ENCODE results near the gene KHDC4.
"Not testable (repeated sequence)": the region's sequence is repeated elsewhere in the genome, so short reads cannot be mapped to it uniquely, and the experiment has no call there.

Gene KHDC4

GRCh38 chr1:155920717-155921116 lies 13.5 kb downstream of the KHDC4 start:
- Mint-ChIP-seq H3K27me3 (no peaks in the 10 kb centered on the region), H3K9me3 (no peaks in the 10 kb centered on the region), H3K27ac (no peak overlapping the region), H3K4me3 (no peak overlapping the region), H3K36me3 (peaks cover 60% of the 10 kb centered on the region), H3K4me1 (peaks cover 2% of the 10 kb centered on the region)
- CTCF ChIA-PET: interaction anchor here (1.1 to 1.2 kb wide), 2 partner anchors 45 to 69 kb away, joined by 4 to 5 read pairs; no protein-coding TSS in a partner anchor
- no peak for DNase-seq

DNA sequence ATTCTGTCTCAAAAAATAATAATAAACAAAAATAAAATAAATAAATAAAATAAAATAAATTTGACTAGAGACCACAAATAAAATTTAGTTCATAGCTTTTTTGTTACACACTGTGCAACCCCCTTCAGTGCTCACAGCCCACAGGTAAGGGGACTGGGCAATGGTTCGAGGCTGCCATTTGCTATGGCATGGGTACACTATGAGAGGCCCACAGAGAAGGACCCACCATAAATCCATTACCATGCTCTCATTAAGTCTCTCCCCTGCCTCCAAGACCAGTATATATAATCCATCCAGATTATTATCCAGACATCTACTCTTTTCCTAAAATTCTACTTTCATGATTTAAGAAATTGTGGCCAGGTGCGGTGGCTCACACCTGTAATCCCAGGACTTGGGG lies 14.4 kb downstream of the KHDC4 start:
- H3K36me3 Mint-ChIP-seq: peaks cover 63% of the 10 kb centered on the region
- no peaks in the 10 kb centered on the region for H3K9me3 Mint-ChIP-seq
- H3K4me3 Mint-ChIP-seq: no peak overlapping the region
- CTCF ChIA-PET: interaction anchor here (1.2 kb wide), 1 partner anchor 46 kb away, joined by 4 read pairs; no protein-coding TSS in a partner anchor
- DNase-seq: no peak
- H3K27ac Mint-ChIP-seq: no peak overlapping the region
- H3K4me1 Mint-ChIP-seq: peaks cover 2% of the 10 kb centered on the region
- no peaks in the 10 kb centered on the region for H3K27me3 Mint-ChIP-seq

- H3K27ac Mint-ChIP-seq: no peak overlapping the region
These were observed 15.6 kb downstream of the KHDC4 start for GRCh38 chr1:155918660-155919059.

DNA sequence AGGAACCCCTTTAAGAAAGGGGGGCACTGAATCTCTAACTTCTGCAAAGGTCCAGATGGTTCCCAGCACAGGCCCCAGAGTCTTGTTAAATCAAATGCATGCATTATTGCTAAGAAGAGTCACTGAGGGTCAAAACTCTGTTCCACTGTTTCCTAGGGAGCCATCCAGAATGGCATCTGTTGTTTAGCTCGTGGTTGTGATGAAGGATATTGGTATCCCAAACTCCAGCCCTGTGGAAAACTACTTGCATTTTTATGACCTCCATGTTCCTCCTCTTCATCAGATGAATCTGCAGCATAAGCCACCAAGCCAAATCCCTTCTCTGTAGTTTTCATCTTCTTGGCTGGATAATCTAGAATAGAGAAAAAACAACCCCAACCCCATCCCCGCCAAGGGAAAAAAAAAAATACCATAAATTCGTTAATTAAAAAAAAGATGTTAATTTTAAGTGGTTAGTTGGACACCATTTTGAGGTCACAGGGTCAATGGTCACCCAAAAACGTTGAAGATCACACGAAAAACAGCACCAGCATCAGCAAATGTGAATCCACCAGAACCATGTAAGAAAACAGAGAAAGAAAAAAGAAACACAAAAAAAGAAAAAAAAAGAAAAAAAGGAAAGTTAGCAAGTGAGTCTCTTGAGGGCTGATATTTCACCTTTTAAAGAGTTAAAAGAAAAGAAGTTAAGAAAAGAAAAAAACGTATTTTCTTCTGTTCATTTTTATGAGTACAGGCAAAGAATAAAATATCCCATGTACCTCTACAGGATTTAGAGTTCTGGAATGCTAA lies 20.1 kb downstream of the KHDC4 start:
- H3K27ac Mint-ChIP-seq: no peak overlapping the region
- CTCF ChIA-PET: no interaction called here
- peaks cover 65% of the 10 kb centered on the region for H3K36me3 Mint-ChIP-seq
- no peak overlapping the region for H3K4me3 Mint-ChIP-seq
- H3K9me3 Mint-ChIP-seq: no peaks in the 10 kb centered on the region
- peaks cover 28% of the 10 kb centered on the region for H3K4me1 Mint-ChIP-seq
- DNase-seq: no peak
- no peaks in the 10 kb centered on the region for H3K27me3 Mint-ChIP-seq

More at GRCh38 chr1:155918660-155919059, 15.6 kb downstream of the KHDC4 start:
- no peak overlapping the region for H3K4me3 Mint-ChIP-seq
- CTCF ChIA-PET: interaction anchor here (1.4 kb wide), 1 partner anchor 71 kb away, joined by 3 read pairs; no protein-coding TSS in a partner anchor
- no peaks in the 10 kb centered on the region for H3K9me3 Mint-ChIP-seq
- H3K36me3 Mint-ChIP-seq: peaks cover 68% of the 10 kb centered on the region
- no peak for DNase-seq
- H3K4me1 Mint-ChIP-seq: peaks cover 2% of the 10 kb centered on the region
- H3K27me3 Mint-ChIP-seq: no peaks in the 10 kb centered on the region

DNA sequence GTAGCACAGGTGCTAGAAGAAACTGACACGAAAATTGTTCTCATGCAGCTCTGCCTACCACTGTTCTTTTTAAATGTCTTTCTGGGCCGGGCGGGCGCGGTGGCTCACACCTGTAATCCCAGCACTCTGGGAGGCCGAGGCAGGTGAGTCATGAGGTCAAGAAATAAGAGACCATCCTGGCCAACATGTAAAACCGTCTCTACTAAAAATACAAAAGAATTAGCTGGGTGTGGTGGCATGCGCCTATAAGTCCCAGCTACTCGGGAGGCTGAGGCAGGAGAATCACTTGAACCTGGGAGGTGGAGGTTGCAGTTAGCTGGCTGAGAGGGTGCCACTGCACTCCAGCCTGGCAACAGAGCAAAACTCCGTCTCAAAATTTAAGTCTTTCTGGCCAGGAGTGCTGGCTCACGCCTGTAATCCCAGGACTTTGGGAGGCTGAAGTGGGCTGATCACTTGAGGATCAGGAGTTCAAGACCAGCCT lies 22.1 kb downstream of the KHDC4 start:
- Mint-ChIP-seq H3K9me3 (no peaks in the 10 kb centered on the region), H3K4me3 (peak overlapping the region; percentile 93), H3K4me1 (peaks cover 34% of the 10 kb centered on the region), H3K27me3 (no peaks in the 10 kb centered on the region), H3K36me3 (peaks cover 61% of the 10 kb centered on the region), H3K27ac (peak overlapping the region; percentile 92)
- no peak for DNase-seq
- CTCF ChIA-PET: interaction anchor here (2.0 kb wide), 1 partner anchor 78 kb away, joined by 5 read pairs; no protein-coding TSS in a partner anchor

- Mint-ChIP-seq H3K4me1 (peaks cover 34% of the 10 kb centered on the region), H3K4me3 (peak within 1 kb of the TSS; percentile 93), H3K9me3 (no peaks in the 10 kb centered on the region), H3K36me3 (peaks cover 54% of the 10 kb centered on the region), H3K27ac (peak within 1 kb of the TSS; percentile 92), H3K27me3 (no peaks in the 10 kb centered on the region)
- CTCF ChIA-PET: interaction anchor here (2.0 kb wide), 1 partner anchor 79 kb away, joined by 5 read pairs; no protein-coding TSS in a partner anchor
- peak; percentile 91 for DNase-seq
These were observed 22.8 kb downstream of the KHDC4 start, which contains the start of gene RIT1 for GRCh38 chr1:155911156-155912055. Gene RIT1 (minus strand): TSS chr1:155911349. CDS start chr1:155910761, 588 bp downstream.

DNA sequence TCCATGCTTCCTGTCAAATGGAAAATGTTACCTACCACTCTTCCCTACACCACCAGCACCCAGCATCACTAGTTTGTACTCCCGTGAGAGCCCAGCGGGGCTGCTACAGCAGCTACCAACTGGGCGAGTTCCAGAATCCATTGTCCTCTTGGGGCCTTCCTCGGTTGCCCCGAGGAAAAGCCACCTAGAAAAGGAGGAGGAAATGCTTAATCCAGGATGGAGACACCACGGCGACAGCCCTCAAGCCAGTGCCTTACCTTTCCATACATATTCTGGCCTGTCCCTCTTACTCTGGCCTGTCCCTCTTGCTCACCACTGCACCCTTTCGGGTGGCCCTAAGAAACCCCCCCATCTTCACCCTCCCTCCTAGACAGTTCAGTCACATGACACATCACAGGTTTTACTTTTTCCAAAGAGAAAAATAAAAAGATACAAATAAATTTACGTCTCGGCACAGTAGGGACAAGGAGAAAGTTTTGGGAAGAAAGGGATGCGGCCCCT lies 23.5 kb downstream of the KHDC4 start:
- no peaks in the 10 kb centered on the region for H3K9me3 Mint-ChIP-seq
- peak; percentile 36 for DNase-seq
- peak overlapping the region; percentile 93 for H3K4me3 Mint-ChIP-seq
- no peaks in the 10 kb centered on the region for H3K27me3 Mint-ChIP-seq
- peaks cover 51% of the 10 kb centered on the region for H3K36me3 Mint-ChIP-seq
- peaks cover 34% of the 10 kb centered on the region for H3K4me1 Mint-ChIP-seq
- CTCF ChIA-PET: no interaction called here
- peak overlapping the region; percentile 92 for H3K27ac Mint-ChIP-seq

DNA sequence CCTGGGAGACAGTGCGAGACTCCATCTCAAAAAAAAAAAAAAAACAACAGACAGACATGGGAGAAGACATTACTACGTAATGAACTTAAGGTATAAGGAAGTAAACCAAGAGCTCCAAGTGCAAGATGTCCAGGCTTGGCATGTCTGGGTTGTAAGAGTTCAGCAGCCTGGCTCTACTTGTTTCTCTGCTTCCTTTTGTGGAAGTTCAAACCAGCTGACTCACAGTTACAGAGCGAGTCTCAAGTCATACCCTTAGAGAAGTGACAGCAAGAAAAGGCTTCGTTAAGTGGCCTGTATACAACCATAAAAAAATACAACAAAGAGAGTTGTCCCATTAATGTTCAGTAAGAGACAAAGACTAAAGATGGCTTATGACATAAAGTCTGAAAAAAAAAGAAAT lies 24.3 kb downstream of the KHDC4 start:
- no peaks in the 10 kb centered on the region for H3K9me3 Mint-ChIP-seq
- peaks cover 34% of the 10 kb centered on the region for H3K4me1 Mint-ChIP-seq
- CTCF ChIA-PET: no interaction called here
- no peaks in the 10 kb centered on the region for H3K27me3 Mint-ChIP-seq
- H3K4me3 Mint-ChIP-seq: peak overlapping the region; percentile 93
- peaks cover 46% of the 10 kb centered on the region for H3K36me3 Mint-ChIP-seq
- H3K27ac Mint-ChIP-seq: peak overlapping the region; percentile 92
- no peak for DNase-seq

- H3K27ac Mint-ChIP-seq: no peak overlapping the region
These were observed 30.0 kb downstream of the KHDC4 start for GRCh38 chr1:155904261-155904660.

DNA sequence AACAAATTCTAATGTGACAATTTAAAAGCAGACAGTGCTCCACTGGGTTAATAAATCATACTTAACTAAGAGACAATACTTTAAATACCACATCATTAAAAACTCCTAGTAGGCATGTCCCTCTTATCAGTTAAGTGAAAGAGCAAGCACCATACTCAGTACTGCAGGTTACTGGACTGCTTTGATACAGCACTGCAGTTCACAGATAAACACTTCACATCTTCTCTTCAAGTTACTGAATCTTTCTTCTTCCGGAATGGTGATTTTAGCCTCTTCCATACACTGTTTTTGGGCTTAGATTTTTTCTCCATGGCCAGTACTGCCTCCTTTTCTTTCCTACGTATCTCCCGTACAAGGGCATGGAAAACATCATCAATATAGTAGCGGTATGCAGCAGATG lies 34.1 kb downstream of the KHDC4 start:
- peaks cover 50% of the 10 kb centered on the region for H3K36me3 Mint-ChIP-seq
- H3K4me3 Mint-ChIP-seq: no peak overlapping the region
- H3K27ac Mint-ChIP-seq: no peak overlapping the region
- no peaks in the 10 kb centered on the region for H3K27me3 Mint-ChIP-seq
- no peaks in the 10 kb centered on the region for H3K9me3 Mint-ChIP-seq
- H3K4me1 Mint-ChIP-seq: peaks cover 4% of the 10 kb centered on the region
- CTCF ChIA-PET: no interaction called here
- DNase-seq: no peak

More at GRCh38 chr1:155904261-155904660, 30.0 kb downstream of the KHDC4 start:
- no peaks in the 10 kb centered on the region for H3K27me3 Mint-ChIP-seq
- DNase-seq: no peak
- no peak overlapping the region for H3K4me3 Mint-ChIP-seq
- H3K36me3 Mint-ChIP-seq: peaks cover 46% of the 10 kb centered on the region
- H3K9me3 Mint-ChIP-seq: no peaks in the 10 kb centered on the region
- CTCF ChIA-PET: interaction anchor here (0.8 to 1.1 kb wide), 4 partner anchors 12 to 175 kb away, joined by 3 read pairs; no protein-coding TSS in a partner anchor
- peaks cover 9% of the 10 kb centered on the region for H3K4me1 Mint-ChIP-seq

DNA sequence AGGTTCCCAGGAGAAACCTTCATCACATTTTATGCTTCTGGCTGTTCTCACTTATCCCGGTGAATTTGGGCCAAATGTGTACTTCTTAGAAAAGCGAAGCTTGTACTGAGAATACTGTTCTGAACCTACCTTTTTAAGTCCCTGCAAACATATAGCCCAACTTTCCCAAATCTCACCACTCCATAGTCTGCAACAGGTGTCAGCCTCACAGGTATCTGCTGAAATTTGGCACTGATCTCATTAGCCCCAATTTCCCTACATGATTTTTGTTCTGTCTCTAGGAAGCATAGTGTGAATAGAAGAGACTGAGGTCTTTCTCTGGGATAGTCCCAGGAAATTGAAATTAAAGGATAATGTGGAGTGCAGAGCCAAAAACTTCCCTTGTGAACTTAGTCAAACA lies 34.5 kb downstream of the KHDC4 start:
- Mint-ChIP-seq H3K4me1 (peaks cover 4% of the 10 kb centered on the region), H3K36me3 (peaks cover 47% of the 10 kb centered on the region), H3K9me3 (no peaks in the 10 kb centered on the region), H3K4me3 (no peak overlapping the region), H3K27me3 (no peaks in the 10 kb centered on the region), H3K27ac (no peak overlapping the region)
- no peak for DNase-seq
- CTCF ChIA-PET: no interaction called here

GRCh38 chr1:155898888-155899287 lies 35.3 kb downstream of the KHDC4 start:
- CTCF ChIA-PET: interaction anchor here (1.3 kb wide), 1 partner anchor 167 kb away, joined by 3 read pairs; no protein-coding TSS in a partner anchor
- Mint-ChIP-seq H3K9me3 (no peaks in the 10 kb centered on the region), H3K27ac (no peak overlapping the region), H3K27me3 (no peaks in the 10 kb centered on the region), H3K4me1 (peaks cover 7% of the 10 kb centered on the region), H3K4me3 (no peak overlapping the region), H3K36me3 (peaks cover 39% of the 10 kb centered on the region)
- DNase-seq: no peak

DNA sequence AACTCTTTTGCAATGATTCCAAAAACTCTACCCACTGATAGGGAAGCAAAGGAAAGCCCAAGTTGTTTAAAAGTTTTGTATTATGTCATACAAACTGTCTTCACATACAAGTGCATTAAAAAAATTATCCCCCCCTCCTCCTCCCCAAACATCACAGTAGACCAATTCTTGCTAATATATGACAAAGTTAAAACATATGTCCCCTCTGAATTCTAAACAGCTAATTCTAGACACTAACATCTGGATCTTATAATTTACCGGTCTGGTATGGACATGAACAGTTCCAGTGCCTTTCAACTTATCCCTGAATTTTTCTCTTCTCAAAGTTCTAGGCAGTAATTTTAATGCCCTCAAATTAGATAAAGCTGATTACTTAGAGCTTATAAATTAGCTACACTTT lies 36.5 kb downstream of the KHDC4 start:
- Mint-ChIP-seq H3K9me3 (no peaks in the 10 kb centered on the region), H3K4me3 (no peak overlapping the region), H3K27me3 (no peaks in the 10 kb centered on the region), H3K4me1 (peaks cover 18% of the 10 kb centered on the region), H3K27ac (no peak overlapping the region), H3K36me3 (peaks cover 39% of the 10 kb centered on the region)
- CTCF ChIA-PET: interaction anchor here (1.3 kb wide), 1 partner anchor 169 kb away, joined by 3 read pairs; no protein-coding TSS in a partner anchor
- no peak for DNase-seq

- H3K27me3 Mint-ChIP-seq, H3K9me3 Mint-ChIP-seq, CTCF ChIA-PET, H3K27ac Mint-ChIP-seq, H3K4me3 Mint-ChIP-seq, DNase-seq: not testable (repeated sequence)
- Mint-ChIP-seq H3K4me1 (peaks cover 21% of the 10 kb centered on the region), H3K36me3 (peaks cover 36% of the 10 kb centered on the region)
These were observed 37.7 kb downstream of the KHDC4 start for GRCh38 chr1:155896476-155896875.
